ENCODE data around the gene NEO1.

DNA sequence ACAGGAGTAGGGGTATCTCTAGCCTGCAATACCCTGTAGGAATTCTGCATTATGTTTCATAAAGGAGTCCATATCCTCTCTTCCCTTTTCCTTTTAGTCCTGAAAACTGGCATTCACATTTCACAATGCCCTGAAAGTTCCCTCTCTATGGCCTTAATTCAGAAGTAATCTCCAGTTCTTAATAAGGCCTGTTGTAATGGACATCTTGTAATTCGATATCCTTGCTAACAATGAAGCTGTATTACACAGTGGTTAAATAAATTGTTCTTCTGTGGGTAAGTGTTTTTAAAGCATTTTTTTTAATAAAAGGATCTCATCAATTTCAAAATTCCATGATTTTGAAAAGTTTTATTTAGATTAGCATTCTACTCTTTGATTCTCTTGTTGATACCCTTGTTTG lies 34.3 kb upstream of the NEO1 start:
- TF ChIP-seq, protein P1, sequence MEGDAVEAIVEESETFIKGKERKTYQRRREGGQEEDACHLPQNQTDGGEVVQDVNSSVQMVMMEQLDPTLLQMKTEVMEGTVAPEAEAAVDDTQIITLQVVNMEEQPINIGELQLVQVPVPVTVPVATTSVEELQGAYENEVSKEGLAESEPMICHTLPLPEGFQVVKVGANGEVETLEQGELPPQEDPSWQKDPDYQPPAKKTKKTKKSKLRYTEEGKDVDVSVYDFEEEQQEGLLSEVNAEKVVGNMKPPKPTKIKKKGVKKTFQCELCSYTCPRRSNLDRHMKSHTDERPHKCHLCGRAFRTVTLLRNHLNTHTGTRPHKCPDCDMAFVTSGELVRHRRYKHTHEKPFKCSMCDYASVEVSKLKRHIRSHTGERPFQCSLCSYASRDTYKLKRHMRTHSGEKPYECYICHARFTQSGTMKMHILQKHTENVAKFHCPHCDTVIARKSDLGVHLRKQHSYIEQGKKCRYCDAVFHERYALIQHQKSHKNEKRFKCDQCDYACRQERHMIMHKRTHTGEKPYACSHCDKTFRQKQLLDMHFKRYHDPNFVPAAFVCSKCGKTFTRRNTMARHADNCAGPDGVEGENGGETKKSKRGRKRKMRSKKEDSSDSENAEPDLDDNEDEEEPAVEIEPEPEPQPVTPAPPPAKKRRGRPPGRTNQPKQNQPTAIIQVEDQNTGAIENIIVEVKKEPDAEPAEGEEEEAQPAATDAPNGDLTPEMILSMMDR (IDR thresholded peaks at IDR 0.05; ENCODE audit: borderline replicate concordance, extremely low read depth, low read length, poor library complexity, severe bottlenecking), result no peak
- TF ChIP-seq EZH2 (IDR thresholded peaks at IDR 0.05; ENCODE audit: borderline replicate concordance, low read depth, low read length, severe bottlenecking), result no peak
